Stimulated activated CD8-positive, alpha-beta memory T cell treated with anti-CD3 and anti-CD28 coated beads, Interleukin-4, amount 100 ng/mL, for 48 hours (primary cell): ENCODE results near the gene BEGAIN.
"Not testable (repeated sequence)": the region's sequence is repeated elsewhere in the genome, so short reads cannot be mapped to it uniquely, and the experiment has no call there.

Experiments
- DNase-seq: peaks from one replicate; pipeline ENCODE4 v3.0.0-alpha.2; 2020

Gene BEGAIN

DNA sequence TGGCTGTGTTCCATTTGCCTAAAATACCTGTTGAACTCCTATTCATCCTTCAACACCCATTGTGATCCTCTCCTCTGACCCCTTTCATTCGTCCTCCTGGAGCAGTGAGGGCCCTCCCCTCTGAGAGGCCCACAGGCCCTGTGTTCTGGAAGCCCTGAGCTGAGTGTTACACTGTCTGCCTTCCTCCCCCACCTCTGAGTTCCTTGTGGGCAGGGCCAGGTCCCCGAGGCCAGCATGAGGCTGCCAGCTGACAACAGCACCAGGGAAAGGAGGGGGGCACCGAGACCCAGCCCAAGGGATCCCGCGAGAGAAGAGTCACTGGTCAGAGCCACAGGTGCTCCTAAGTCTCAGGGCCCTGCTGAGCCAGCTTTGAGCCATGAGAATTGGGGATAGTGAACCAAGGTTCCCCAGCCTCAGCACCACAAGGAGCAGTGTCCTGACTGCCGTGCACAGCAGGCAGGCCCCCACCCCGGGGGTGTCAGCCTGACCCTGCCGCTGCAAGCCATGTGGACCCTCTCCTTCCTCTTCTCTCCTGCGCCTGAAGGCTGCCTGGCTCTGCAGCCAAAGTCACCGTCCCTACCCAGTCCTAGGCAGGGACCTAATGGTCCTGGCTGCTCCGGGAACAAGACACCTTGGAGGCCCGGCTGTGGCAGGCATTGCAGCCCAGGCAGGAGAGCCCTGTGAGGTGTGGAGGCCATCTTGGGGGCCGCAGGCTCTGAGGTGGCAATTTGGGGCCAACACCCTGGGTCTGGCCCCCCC lies 52.5 kb downstream of the BEGAIN start:
- peak; percentile 13 for DNase-seq

DNA sequence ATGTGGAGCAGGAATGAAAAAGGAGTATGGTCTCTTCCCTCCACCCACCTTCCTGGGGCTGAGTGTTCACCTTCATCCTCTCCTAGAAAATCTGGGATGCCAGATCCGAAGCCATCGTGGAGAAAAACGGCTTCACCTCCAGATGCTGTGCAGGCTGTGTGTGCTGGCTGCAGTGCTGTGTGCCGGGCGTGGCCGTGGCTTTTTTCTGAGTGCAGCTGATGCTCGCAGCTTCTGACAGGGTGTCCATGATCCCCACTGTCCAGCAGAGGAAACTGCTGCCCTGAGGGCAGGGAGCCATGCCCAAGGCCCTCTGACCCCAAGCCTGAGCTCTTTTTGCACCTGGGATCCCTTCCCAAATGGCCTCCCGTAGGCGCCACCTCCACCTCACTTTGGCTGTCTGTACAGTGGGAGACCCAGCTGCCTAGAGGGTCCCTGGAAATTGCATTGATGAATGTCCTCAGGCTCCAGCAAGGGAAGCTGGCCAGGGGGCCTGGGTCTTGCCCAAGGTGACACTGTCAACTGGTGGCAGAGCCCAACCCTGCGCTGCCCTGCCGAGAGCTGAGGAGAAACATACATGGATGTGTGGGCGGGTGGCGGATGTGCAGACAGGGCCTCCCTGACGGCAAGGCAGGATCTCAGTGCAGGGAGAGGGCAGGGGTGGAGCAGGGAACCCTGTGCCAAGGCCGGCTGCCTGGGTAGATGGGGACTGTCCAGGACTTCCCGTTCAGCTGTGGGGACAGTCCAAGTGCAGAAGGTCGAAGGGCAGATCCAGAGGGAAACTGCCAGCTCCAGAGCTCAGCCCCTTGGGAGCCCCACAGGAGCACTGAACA lies 53.3 kb downstream of the BEGAIN start:
- DNase-seq, result peak; percentile 23

DNA sequence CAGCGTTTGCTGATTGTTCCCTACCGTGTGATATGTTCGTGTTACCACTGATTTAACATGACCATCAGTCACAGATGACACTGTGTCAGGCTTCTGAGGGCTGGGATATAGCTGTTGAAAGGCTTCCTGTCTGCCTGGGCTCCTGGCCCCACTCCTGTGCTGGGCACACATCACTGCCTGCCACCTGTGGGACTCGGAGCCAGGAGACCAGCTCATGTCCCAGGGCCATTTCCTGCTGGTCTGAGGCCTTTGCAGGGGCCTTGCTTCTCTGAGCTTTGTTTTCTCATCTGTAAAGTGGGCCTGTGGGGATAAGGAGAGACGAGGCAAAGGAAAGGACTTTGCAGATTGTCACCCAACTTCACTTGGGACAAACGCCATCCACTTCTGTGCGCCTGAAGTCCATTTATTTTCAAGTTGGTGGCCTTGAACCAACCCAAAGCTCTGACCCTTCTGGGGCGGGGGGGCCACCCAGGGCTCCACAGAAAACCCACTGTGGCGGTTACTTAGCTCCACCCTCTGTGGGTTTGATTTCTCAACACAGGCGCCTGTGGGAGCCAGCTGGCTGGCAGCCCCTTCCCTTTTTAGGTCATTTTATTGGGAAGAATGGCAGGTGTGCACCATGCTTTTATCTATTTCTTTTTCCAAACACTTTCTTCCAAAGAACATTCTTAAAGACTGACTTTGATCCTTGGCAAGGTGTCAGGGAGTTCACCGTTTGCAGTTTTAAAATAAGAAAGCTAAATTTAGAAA lies 54.1 kb downstream of the BEGAIN start:
- peak; percentile 19 for DNase-seq

DNA sequence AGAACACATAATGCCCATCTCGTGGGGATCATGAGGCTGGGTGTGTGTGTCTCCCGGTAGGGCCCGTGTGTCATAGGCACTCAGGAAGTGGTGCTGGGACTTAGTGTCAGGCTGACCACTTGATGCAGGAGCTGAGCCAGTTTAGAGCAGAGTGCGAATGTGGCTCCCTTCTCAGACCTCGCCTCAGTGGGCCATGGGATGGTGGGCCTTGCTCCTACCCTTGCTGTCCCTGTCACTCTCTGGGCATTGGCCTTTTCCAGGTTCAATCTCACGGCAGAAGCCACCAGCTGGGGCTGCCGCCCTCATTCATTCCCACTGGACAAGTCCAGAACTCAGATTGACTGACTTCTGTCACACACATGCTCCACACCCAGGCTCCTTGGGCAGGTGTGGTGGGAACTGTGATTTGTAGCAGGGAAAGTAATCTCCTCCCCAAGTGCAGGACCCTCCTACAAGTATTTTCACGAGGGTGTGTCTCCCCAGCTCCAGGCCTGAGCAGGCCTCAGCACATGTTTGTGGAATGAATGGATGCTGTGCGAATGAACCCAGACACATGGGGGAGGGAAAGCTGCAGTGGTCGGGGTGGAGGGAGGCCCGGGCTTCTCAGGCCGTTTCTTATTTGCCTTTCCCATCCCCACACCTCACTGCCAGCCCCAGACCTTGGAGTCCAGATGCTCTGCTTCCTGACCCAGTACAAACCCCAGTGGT lies 54.9 kb downstream of the BEGAIN start:
- no peak for DNase-seq

DNA sequence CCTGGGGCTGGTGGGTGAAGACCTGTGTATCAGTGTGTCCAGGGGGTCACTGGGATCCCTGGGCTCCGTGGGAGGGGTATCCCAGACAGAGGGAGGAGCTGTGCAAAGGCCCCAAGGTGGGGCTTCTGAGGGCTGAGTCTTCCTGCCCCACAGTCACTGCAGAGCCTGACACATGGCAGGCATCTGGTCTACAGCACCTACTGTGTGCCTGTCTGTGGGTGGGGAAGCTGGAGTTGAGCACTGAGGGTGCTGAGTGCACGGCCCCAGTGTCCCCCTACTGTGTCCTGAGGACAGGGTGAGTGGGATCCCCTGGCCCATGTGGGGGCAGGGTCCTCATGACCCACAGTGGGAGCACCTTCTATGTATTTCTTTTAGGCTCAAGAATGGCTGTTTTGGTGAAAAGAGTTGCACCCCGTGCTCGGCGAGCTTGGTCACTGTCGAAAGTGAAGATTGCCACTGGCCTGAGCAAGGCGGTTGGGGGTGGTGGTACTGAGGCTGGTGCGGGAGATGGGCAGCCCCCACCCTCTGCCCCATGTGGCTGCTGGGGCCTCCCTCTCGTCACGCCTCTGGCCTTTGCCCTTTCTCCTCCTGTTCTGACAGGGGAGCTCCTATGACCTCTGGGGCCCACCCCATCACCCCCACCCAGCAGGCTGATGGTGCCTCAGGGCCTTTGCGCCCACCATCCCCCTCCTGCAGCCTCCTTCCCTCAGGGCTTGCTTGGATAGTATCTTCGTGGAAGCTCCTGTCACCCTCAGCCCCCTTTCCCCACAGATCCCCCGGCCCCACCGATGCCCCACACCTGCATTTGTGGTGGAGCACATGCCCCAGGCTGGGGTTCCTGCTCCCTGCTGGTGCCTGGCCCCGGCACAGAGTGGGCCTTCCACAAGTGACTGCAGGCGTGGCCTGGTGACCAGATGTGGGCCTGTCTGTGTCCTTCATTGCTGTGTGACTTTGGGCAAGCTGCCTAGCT lies 55.8 kb downstream of the BEGAIN start:
- DNase-seq, result no peak

DNA sequence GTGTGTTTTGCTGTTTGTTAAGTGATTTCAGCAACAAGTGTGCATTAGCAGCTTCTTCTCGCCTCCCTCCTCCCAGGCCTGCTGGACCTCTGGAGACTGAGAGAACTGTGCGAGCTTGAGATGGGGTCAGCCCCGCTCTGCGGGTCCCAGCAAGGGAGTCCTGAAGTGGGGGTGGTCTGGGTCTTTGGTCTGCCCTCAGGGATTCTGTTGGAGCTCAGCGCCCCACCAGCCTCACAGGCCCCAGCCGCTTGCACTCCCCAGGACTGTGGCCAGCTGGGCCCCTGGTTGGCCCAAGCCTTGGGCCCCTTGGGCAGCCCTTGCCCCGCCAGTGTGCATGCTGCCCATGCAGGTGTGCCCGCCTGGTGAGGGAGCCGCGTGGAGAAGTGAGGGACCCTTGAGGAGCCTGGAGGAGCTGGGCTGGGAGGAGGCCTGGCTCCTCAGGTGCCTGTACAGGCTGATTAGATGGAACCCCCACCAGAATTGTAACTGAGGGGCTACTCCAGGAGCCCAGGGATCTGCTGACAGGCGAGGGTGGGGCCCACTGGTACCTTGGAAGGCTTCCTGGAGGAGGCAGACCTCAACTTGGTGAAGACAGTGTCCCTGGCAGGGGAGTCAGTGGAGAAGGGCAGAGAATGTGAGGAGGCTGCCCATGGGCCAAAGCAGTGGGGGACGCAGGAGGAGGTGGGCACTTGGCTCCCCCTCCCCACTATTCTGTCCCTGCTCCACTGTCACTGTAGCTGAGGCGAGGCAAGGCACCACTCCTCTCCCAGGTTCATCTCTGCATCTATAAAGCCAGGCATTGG lies 56.7 kb downstream of the BEGAIN start:
- DNase-seq, result no peak

DNA sequence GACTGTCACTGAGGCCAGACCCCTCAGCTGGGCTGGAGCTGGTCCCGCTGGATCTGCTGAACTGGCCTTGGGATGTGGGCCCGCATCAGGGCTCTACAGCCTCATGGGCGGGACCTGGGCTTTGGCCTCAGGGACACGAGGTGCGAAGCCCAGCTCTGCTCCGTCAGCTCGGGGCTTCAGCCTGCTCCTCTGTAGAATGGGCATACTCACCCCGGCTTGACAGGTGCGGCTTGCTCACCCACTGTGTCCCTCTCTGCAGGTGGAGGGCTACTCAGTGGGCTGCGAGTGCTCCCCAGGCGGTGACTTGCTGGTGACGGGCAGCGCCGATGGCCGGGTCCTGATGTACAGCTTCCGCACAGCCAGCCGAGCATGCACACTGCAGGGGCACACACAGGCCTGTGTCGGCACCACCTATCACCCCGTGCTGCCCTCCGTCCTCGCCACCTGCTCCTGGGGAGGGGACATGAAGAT lies 57.6 kb downstream of the BEGAIN start:
- DNase-seq, result no peak

DNA sequence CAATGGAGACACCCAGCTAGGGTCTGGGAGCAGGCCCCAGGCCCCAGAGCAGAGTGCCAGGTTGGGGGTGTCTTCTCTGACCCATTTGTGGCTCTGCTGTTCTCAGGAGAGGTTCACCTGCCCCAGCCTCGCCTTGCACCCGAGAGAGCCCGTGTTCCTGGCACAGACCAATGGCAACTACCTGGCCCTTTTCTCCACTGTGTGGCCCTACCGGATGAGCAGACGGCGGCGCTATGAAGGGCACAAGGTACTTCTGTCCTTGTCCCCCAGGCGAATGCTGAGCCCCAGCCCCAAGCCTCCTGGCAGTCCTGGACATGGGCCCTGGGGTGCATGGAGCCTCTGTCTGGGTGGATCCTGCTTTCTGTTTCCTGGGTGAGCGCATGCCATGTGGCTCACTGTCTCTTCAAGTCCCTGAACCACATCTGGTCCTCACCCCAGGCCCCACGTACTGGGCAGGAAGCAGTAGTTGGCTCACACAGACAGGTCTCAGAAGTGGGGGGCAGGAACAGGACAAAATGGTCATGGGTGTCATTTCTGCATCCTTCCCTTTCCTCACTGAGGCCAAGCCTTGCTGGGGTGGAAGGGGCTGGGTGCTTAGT lies 58.2 kb downstream of the BEGAIN start:
- DNase-seq, result no peak

DNA sequence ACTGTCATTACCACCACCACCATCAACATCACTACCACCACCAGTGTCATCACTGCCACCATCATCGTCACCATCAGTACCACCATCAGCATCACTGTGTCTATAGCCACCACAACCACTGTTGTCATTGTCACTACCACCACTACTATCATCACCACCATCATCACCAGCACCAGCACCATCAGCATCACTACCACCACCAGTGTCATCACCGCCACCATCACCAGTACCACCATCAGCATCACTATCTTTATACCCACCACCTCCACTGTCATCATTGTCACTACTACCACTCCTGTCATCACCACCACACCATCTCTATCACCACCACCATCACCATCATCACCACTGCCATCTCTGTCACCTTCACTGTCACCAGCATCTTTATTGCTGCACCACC lies 60.6 kb downstream of the BEGAIN start:
- no peak for DNase-seq

DNA sequence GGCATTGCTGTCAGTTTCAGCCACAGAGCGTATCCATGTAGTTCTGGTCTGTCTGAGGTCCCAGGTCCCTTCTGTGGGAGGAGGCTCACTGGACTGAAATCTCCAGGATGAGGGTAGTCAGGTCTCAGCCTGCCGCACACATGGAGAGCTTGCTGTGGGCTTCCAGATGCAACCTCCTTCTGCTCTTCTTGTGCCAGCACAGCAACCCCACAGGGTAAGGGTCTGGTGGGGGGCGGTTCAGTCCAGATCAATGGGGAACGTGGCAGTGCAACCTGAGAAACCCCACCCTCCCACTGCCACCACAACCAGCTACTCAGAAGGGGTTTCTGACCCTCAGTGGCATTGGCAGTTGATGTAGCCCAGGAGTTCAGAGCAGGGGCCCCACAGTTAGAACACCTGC lies 61.2 kb downstream of the BEGAIN start:
- DNase-seq, result no peak

DNA sequence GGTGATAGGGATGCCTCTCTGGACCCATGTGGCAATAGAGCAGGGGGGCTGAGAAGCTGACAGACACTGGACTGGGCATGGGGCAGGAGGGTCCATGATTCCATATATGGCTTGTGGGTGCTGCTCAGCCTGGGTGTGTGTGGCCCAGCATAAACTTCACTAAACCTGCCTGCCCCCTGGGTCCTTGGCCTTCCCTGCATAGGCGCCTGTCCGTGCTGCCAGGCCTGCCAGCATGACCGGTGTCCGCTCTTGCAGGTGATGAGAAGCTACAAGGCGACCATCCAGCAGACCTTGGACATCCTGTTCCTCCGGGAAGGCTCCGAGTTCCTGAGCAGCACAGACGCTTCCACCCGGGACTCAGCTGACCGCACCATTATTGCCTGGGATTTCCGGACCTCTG lies 61.6 kb downstream of the BEGAIN start:
- DNase-seq, result no peak

DNA sequence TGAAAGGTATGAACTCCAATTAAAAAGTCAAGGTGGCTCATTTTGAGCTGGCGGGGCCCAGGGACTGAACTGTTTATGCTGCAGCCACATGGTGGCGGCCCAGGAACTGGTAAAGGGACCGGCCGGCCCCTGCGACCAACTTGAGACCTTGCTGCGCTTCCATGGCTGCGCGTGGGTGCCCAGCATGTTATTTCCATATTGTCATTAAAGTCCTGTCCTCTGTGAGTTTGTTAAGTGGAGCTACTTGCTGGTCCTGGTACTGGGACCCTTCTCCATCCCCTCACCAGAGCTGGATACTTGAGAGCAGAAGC lies 62.3 kb downstream of the BEGAIN start:
- DNase-seq, result no peak

DNA sequence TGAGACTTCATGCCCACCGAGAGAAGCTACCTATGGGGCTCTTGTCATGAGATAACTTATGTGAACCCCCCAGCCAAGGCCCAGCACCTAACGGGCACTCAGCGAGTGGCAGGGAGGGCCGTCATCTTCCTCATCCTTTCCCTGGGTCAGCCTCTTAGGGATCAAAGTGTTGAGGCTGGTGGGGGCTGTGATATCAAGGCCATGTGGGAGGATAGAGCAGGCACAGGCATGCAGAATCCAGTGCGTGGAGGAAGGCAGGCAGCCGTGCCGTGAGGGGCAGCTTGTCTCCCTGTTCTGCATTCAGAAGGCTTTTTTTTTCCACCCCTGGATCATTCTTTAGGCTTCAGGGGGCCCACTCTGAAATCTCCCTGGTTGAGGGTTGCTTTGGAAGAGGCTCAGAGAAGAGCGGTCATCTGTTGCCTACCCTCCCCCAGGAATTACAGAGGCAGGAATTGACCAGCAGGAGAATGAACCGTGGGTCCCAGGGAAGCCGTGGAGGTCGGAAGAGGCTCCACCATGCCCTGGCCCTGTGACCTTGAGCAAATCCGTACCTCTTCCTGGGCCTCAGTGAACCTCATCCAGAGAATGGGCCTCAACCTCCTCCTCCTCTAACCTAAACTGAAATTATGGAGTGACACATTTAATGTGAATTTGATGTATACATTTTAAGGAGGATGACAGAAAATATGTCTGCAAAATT lies 62.8 kb downstream of the BEGAIN start:
- DNase-seq, result no peak

DNA sequence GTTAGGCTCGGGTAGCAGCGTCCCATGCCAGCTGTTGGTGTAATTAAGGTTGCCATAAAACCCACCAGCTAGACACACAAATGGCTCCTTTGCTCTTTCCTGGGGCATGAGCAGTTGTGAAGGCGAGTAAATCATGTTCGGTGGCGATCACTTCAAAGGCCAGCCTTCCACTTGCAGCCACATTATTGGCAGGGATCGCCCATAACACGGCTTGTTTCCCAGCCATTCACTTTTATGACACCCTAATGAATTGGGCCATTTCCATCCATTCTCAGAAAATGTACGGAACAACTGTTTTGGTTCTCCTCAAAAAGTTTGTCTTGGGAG lies 63.4 kb downstream of the BEGAIN start:
- DNase-seq, result no peak

DNA sequence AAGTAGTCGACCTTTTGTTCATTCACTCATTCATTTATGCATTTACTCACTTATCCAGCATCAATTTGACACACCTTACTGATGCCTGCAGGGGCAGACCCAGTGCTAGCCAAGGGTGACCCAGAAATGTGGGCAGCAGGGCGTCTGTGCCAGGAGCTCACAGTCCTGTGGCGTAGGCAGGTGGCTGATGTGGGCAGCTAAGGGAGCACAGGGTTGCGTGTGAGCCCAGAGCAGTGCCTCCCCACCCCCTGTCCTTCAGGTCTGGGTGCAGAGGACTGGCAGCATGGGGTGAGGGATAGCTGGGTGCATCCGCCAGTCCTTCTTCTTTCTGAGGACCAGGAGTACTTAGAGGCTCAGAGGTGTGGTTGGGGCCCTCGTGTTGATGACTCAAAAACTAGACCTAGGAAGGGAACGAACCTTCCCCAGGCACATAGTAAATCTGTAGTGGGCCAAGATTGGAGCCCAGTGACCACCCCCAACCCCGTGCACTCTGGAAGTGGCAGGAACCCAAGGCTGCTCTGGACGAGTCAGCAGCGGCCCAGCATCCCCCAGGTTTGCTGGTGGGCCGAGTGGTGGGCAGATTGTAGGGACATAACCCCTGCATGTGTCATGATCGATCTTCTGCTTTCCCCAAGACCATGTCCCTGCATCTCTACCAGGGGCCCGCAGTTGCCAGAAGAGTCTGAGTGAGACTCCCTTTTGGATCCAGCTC lies 63.9 kb downstream of the BEGAIN start:
- no peak for DNase-seq

DNA sequence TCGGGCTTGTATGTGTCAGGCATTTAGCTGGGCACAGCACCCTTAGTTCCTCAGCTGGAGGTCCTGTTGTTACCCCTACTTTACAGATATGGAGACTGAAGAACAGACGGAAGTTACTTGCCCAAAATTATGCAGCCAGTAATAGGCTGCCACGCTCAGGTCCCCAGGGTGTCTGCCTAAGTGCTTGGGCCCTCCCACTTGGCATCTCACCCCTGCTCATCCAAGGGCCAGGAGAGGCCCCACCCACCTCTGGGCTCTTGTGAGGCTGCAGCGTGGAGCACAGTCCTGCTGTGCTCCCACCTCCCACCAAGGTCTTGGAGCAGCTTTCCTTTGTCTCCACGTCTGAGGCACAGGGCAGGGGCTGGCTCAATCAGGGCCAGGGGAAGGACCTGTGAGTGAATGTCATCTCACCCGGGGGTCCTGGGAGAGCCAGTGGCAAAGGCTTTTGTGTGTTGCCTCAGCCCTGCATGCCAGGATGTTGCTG lies 64.6 kb downstream of the BEGAIN start:
- DNase-seq, result no peak

DNA sequence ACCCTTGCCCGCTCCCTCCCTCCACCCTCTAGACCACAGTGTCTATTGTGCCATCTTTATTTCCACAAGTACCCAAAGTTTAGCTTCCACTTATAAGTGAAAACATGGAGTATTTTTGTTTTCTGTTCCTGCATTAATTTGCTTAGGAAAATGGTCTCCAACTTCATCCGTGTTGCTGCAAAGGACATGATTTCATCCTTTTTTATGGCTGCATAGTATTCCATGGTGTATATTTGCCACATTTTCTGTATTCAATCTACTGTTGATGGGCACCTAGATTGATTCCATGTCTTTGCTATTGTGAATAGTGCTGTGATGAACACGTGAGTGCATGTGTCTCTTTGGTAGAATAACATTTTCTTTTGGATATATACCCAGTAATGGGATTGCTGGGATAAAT lies 81.2 kb downstream of the BEGAIN start:
- DNase-seq, result not testable (repeated sequence)

DNA sequence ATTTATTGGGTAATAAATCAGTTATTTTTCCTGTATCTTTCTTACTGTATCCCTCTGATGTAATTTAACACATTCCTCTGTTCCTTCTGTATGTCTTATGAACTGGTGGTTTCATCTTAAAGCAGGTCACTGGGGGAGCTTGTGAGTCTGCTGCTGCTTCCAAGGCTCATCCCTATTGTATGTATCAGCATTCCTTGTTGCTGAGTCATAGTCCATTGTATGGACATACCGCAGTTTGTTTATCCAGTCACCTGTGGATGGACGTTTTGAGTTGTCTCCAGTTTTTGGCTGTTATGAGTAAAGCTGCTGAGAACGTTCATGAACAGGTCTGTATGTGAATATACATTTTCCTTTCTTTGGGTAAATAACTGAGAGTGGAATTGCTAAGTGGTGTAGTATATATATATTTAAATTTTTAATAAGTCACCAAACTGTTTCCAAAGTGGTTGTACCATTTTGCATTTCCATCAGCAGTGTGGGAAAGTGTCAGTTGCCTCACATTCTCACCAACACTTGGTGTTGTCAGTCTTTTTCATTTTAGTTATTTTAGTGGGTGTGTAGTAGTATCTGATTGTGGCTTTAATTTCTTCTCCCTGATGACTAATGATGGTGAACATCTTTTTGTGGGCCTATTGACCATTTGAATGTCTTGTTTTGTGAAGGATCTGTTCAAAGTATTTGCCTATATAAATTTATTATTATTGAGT lies 82.7 kb downstream of the BEGAIN start:
- no peak for DNase-seq

DNA sequence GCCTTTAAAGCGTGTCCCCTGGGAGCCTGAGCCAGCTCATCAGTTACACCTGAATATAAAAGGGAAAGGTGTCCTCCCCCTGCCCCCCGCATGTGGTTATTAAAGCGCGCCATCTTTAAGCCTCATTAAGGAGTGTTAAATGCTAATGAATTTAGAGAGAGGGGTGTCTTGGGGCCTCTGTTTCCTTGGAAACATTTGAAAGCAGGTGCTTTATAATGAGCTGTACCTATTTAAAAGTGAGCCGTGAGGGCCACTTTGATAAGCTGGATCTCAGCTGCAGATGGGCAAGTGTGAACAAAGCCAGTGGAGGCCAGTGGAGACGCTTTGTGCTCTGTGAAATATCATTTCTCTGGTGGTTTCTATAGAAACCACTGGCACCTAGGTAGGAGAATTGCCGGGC lies 84.0 kb downstream of the BEGAIN start:
- DNase-seq, result no peak
